Psoas muscle (tissue), 8 donors: ENCODE results near the gene RPAP3. TPM values are rescaled to one million over a fixed set of nuclear protein-coding genes. Genes with fewer than 3 reads are reported as not detected.

Source experiments
- ATAC-seq, 4 donors: fragments of 200-7000 bp; cut with Tn5 transposase; one replicate each; pipeline ENCODE4 v1.9.1; 2020; ENCODE audit warnings: moderate library complexity in 3 of 4, mild to moderate bottlenecking in 2 of 4
- DNase-seq, 2 donors: peaks; one replicate each; pipeline ENCODE4 v3.0.0-alpha.2; 2020
- H3K27ac ChIP-seq: fragments of 200-600 bp; one replicate; pipeline ENCODE4 v1.8.0; 2022
- H3K27me3 ChIP-seq, 3 donors: fragments of 200-600 bp in 1 of 3; one replicate each; pipeline versions ENCODE4 v1.6.1 to v1.8.0; 2013 to 2022; ENCODE audit warnings: low read length in 2 of 3, mild to moderate bottlenecking in 2 of 3, moderate library complexity in 1 of 3; ENCODE audit not compliant: insufficient read depth in 3 of 3
- H3K36me3 ChIP-seq, 2 donors: fragments of 200-600 bp in 1 of 2; one replicate each; pipeline versions ENCODE4 v1.6.1 to v1.8.0; 2013 to 2022; ENCODE audit warnings: low read depth in 1 of 2, mild to moderate bottlenecking in 1 of 2, moderate library complexity in 1 of 2; ENCODE audit not compliant: insufficient read depth in 1 of 2
- H3K4me1 ChIP-seq: fragments of 200-600 bp; one replicate; pipeline ENCODE4 v1.8.0; 2022
- H3K4me3 ChIP-seq: fragments of 200-600 bp; one replicate; pipeline ENCODE4 v1.8.0; 2022; ENCODE audit warnings: mild to moderate bottlenecking
- H3K9me3 ChIP-seq: fragments of 200-600 bp; one replicate; pipeline ENCODE4 v1.8.0; 2022
- WGBS, 3 donors: extraction: QIAGEN DNeasy Blood & Tissue Kit; methylation state at CpG; one replicate each; pipeline versions ENCODE4 v1.1.6 to v1.1.7; 2013; 5-methylcytosine and 5-hydroxymethylcytosine counted together
- intact Hi-C, 2 donors: fragments of 100-400 bp; cut with DNase I; formaldehyde crosslinking; loops; one replicate each; pipeline versions ENCODE4 v1.11.0 to v1.14.2; 2022
- polyA plus RNA-seq, 3 donors: library from polyadenylated mRNA; stranded (reverse); fragments of 200-250 nt; gene quantifications; one replicate each; pipeline ENCODE4 v1.2.3, GENCODE V29; 2013
- total RNA-seq, 4 donors: library from RNA; stranded (reverse); fragmentation: NEBNext Ultra II Directional in 2 of 4; extraction: Animal tissue kit (Norgen Biotek cat#: 25700) in 2 of 4; gene quantifications; one replicate each; pipeline versions ENCODE4 v1.2.1 to v1.2.4, GENCODE V29; 2021 to 2023
- TF ChIP-seq, protein P1 (sequence below): fragments of 200-600 bp; IDR thresholded peaks from one replicate; pipeline ENCODE4 v1.8.0; 2022; ENCODE audit warnings: antibody characterized with exemption
- donor health status: healthy with polysubstance abuse.
- donor health status: DM: no; HTN: no; CAD: no; lungs with moderate emphysema.
- donor health status: Bipolar disorder and iron deficiency.
- donor health status: healthy.
- donor health status: DM: yes; HTN: yes; CAD: no.
- donor health status: DM: no; HTN: no; CAD: no.
- donor health status: DM: no; HTN: no; CAD: no.
- donor health status: DM: yes; HTN: yes; CAD: no.

The RPAP3 gene
- total and polyA plus RNA-seq, 7 donors, result 18.8 to 43.2 (median 26.4) TPM

DNA sequence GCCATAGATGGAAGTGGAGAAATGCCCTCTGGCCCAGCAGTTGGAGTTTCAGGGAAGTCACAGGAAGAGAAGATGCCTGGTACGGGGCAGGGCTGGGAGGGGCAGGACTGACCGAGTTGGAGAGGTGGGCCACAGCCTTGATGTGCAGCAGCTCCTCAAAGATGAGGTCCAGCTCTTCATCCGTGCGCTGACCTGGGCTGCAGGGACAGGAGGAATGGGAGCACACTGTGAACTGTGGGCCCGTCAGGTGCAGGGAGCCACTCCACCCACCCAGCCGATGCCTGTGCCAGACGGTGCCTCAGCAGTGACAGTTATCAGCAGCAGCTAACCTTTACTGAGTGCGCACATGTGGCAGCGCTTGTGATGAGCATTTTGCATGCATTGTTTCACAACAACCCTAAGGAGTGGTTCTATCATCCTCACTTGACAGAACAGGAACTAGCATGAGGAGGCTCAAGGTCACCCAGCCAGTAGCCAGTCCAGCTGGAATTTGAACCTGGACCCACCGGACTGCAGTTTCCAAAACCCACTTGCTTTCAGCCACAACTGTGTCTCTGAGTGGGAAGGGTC is 44.5 kb upstream of the RPAP3 start:
- 86 to 90% (median 88%) methylated on average over 10 of the region's 10 CpGs for WGBS, 3 donors
- Histone ChIP-seq H3K36me3 (peaks cover 0 to 3% of the 10 kb centered on the region in 2 donors), H3K27me3 (no peaks in the 10 kb centered on the region), H3K4me1 (peaks cover 32% of the 10 kb centered on the region), H3K27ac (no peak overlapping the region), H3K4me3 (no peak overlapping the region), H3K9me3 (no peaks in the 10 kb centered on the region)
- ATAC-seq, result no peak
- DNase-seq, result no peak
- intact Hi-C loops, result no loop called here
- TF ChIP-seq, protein P1, sequence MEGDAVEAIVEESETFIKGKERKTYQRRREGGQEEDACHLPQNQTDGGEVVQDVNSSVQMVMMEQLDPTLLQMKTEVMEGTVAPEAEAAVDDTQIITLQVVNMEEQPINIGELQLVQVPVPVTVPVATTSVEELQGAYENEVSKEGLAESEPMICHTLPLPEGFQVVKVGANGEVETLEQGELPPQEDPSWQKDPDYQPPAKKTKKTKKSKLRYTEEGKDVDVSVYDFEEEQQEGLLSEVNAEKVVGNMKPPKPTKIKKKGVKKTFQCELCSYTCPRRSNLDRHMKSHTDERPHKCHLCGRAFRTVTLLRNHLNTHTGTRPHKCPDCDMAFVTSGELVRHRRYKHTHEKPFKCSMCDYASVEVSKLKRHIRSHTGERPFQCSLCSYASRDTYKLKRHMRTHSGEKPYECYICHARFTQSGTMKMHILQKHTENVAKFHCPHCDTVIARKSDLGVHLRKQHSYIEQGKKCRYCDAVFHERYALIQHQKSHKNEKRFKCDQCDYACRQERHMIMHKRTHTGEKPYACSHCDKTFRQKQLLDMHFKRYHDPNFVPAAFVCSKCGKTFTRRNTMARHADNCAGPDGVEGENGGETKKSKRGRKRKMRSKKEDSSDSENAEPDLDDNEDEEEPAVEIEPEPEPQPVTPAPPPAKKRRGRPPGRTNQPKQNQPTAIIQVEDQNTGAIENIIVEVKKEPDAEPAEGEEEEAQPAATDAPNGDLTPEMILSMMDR, result no peak

DNA sequence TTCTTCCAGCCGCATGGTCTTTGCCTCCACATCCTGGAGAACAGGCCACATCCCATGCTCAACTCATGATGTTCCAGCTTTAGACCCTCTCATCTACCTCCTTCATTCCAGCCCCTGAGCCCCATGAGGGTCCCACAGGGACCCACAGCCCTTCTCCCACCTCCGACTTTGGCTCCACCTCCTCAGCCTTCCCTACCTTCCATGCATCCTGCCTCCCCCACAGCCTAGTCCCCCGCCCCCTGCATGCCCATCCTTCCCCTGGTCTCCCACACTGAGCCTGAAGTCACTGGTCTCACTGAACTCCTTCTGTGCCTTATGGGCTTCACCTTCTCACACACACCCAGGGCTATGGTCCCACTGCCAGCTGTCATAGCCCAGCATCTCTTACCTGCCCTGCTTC is 43.1 kb upstream of the RPAP3 start:
- intact Hi-C loops, result no loop called here

DNA sequence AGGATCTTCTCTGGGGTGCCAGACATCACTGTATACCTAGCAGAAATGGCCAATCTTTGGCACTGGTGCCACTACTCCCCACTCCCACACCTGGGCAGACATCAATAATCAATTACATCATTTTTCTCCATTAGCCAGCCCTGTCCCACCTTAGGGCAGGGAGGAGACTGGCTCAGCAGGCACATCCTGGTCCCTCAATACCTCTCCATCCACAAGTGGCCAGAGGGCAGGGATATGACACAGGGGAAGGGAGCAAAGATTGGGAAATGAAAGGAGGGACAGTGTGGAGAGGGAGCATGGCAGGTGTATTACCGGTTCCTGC is 42.6 kb upstream of the RPAP3 start:
- TF ChIP-seq, protein P1, result no peak
- peaks cover 15% of the 10 kb centered on the region for H3K4me1 ChIP-seq
- no peaks in the 10 kb centered on the region for H3K27me3 ChIP-seq
- H3K9me3 ChIP-seq, result no peaks in the 10 kb centered on the region
- intact Hi-C loops, result no loop called here
- H3K4me3 ChIP-seq, result no peak overlapping the region
- no peak for ATAC-seq
- peaks cover 0 to 3% of the 10 kb centered on the region in 2 donors for H3K36me3 ChIP-seq
- DNase-seq, result no peak
- H3K27ac ChIP-seq, result no peak overlapping the region
- 81 to 92% (median 86%) methylated on average over 1 of the region's 1 CpG for WGBS, 3 donors

More for the DNA sequence above, 43.1 kb upstream of the RPAP3 start:
- Histone ChIP-seq H3K36me3 (peaks cover 0 to 3% of the 10 kb centered on the region in 2 donors), H3K4me3 (no peak overlapping the region), H3K27ac (no peak overlapping the region), H3K9me3 (no peaks in the 10 kb centered on the region), H3K27me3 (no peaks in the 10 kb centered on the region), H3K4me1 (peaks cover 19% of the 10 kb centered on the region)
- no peak for DNase-seq
- WGBS, 3 donors, result 91 to 95% (median 94%) methylated on average over 3 of the region's 3 CpGs
- TF ChIP-seq, protein P1, result no peak
- no peak for ATAC-seq

DNA sequence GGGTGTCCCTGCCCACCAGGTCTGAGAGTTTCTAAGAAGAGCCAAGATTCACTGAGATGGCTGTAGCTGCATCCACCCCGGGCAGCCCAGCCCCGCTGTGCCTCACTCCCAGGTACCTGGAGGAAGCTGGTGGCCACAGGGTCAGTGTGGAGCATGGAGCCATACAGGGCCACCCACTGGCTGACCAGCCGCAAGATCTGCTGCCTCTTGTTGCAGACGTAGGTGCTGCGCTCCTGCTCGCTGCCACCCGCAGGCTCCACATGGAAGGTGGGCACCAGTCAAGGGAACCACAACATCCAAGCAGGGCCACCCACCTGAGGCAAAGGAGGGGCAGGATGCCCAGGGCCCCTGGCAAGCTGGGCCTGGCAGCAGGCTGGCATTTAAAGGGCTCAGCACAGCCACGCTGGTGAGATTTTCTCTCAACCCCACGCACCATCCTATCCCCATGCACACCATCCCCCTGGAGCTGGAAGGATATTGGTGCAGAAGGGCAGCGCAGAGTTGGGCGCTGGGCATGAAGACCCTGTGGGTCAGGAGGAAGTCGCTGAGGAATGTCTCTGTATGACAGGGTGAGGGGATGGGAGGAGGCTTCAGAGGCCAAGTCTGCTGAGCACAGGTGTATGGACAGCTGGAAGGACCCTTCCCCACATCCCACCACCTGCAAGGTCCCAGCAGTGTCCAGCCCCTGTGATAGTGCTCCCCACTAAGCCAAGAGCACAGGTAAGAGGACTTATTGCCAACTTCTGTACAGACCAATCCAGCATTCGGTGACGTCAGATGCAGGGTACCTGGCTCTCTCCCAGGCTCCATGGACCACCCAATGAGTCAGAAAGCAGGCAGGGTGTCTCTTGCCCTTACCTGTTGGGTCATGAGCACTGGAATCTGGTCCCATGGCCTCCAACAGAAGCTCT is 42.0 kb upstream of the RPAP3 start:
- intact Hi-C loops, result no loop called here
- DNase-seq (no peak), ATAC-seq (no peak)
- Histone ChIP-seq H3K36me3 (peaks cover 0 to 3% of the 10 kb centered on the region in 2 donors), H3K4me1 (peaks cover 8% of the 10 kb centered on the region), H3K27me3 (no peaks in the 10 kb centered on the region), H3K9me3 (no peaks in the 10 kb centered on the region), H3K4me3 (no peak overlapping the region), H3K27ac (no peak overlapping the region)
- TF ChIP-seq, protein P1, result no peak
- WGBS, 3 donors, result 89 to 92% (median 90%) methylated on average over 14 of the region's 14 CpGs
